Measurements from ENCODE around the gene FHOD3. TPM values are rescaled to one million over a fixed set of nuclear protein-coding genes. Genes with fewer than 3 reads are reported as not detected.

FHOD3 gene
- total and polyA plus RNA-seq, 2 of the 4 experiments (the other 2 are of a cell fraction), result 14.6 to 16.0 TPM

GRCh38 chr18:36601316-36601715 is 303.8 kb downstream of the FHOD3 start:
- no peak for DNase-seq
- H2BK15ac ChIP-seq (ENCODE audit: low read depth, low read length), result no peak overlapping the region
- WGBS, 2 experiments (ENCODE audit: extremely low coverage in 2 of 2, insufficient read length in 1 of 2), result no CpG with 5 or more reads among the region's 1 CpG
- no peak overlapping the region for H3K4me2 ChIP-seq (ENCODE audit: low read depth, low read length)
- no peak for ATAC-seq (ENCODE audit: low read depth)
- no peak overlapping the region for H2BK5ac ChIP-seq (ENCODE audit: low read depth, low read length, poor library complexity, severe bottlenecking)
- no TSS peak for BruUV-seq (replicated peaks)
- H2BK20ac ChIP-seq (ENCODE audit: low read depth, low read length), result no peak overlapping the region
- no peak overlapping the region for H3K23ac ChIP-seq (ENCODE audit: low read depth, low read length)
- no peaks in the 10 kb centered on the region for H4K20me1 ChIP-seq (ENCODE audit: insufficient read depth, low read length)
- no peak overlapping the region for H3K56ac ChIP-seq (ENCODE audit: extremely low read depth, insufficient read depth, low read length)
- no peak overlapping the region for H2AFZ ChIP-seq (replicated peaks; ENCODE audit: low read length, poor library complexity)
- H4K91ac ChIP-seq (ENCODE audit: insufficient read depth, low read depth, low read length), result no peak overlapping the region
- no peak overlapping the region for H2AK5ac ChIP-seq (ENCODE audit: low read depth, low read length)
- no peak overlapping the region for H4K8ac ChIP-seq (ENCODE audit: low read depth in 2 of 2, low read length in 2 of 2)
- H3K36me3 ChIP-seq (ENCODE audit: control insufficient read depth, insufficient read depth, low read length), result no peaks in the 10 kb centered on the region; the same call in 1 of the 2 replicates
- no peak overlapping the region for H4K5ac ChIP-seq (ENCODE audit: low read depth, low read length)
- no peak overlapping the region for H3K9ac ChIP-seq (ENCODE audit: low read depth, low read length)
- H3K27ac ChIP-seq (ENCODE audit: insufficient read depth, low read length), result no peak overlapping the region
- dilution Hi-C loops (cut with HindIII; ENCODE audit: low sequenced_read_pairs, unreplicated experiment) (no loop called here), in situ Hi-C loops (cut with MboI; ENCODE audit: low sequenced_read_pairs) (no loop called here), intact Hi-C loops (cut with micrococcal nuclease) (no loop called here)
- H3K9me3 ChIP-seq (ENCODE audit: control insufficient read depth, insufficient read depth, low read length), result no peaks in the 10 kb centered on the region
- no peaks in the 10 kb centered on the region for H3K79me1 ChIP-seq (ENCODE audit: low read depth in 1 of 2, low read length in 2 of 2)
- no peak overlapping the region for H2AK9ac ChIP-seq (replicated peaks; ENCODE audit: low read depth, low read length, poor library complexity)
- H3K9me1 ChIP-seq (ENCODE audit: insufficient read depth, low read length), result peaks cover 3% of the 10 kb centered on the region; the same call in 1 of the 2 replicates
- ChIA-PET CTCF (no interaction called here), POLR2A (ENCODE audit: unreplicated experiment) (no interaction called here)
- no peak overlapping the region for H2BK120ac ChIP-seq (ENCODE audit: low read depth, low read length)
- H3K18ac ChIP-seq (ENCODE audit: low read depth, low read length), result no peak overlapping the region
- H3K4ac ChIP-seq (ENCODE audit: low read depth, low read length), result no peak overlapping the region
- no peak overlapping the region for H3K14ac ChIP-seq (replicated peaks; ENCODE audit: low read depth, low read length)
- H3K27me3 ChIP-seq (ENCODE audit: control insufficient read depth, insufficient read depth, low read length), result no peaks in the 10 kb centered on the region
- no peak overlapping the region for H3K4me3 ChIP-seq (ENCODE audit: insufficient read depth, low read depth, low read length)
- no peaks in the 10 kb centered on the region for H3K4me1 ChIP-seq (ENCODE audit: control insufficient read depth, insufficient read depth, low read length)
- TF ChIP-seq RCOR1 (IDR thresholded peaks at IDR 0.05; ENCODE audit: insufficient replicate concordance, low read length) (no peak), ELK1 (IDR thresholded peaks at IDR 0.05; ENCODE audit: borderline replicate concordance, low read depth, low read length) (no peak), RFX5 (IDR thresholded peaks at IDR 0.05; ENCODE audit: low read depth, low read length) (no peak), BHLHE40 (IDR thresholded peaks at IDR 0.05; ENCODE audit: low read depth, low read length) (no peak), POLR2A (IDR thresholded peaks at IDR 0.05; ENCODE audit: low read depth, low read length) (no peak), FOS (IDR thresholded peaks at IDR 0.05; ENCODE audit: low read depth, low read length) (no peak), MAFK (IDR thresholded peaks at IDR 0.05; ENCODE audit: low read depth, low read length) (no peak), CTCF (conservative IDR thresholded peaks at IDR 0.05; ENCODE audit: low read depth, low read length) (no peak), MAZ (IDR thresholded peaks at IDR 0.05; ENCODE audit: borderline replicate concordance, low read depth, low read length) (no peak), MXI1 (IDR thresholded peaks at IDR 0.05; ENCODE audit: borderline replicate concordance, low read depth, low read length) (no peak), CHD1 (IDR thresholded peaks at IDR 0.05; ENCODE audit: low read depth, low read length) (no peak), CEBPB (IDR thresholded peaks at IDR 0.05; ENCODE audit: low read depth, low read length) (no peak), NFE2L2 (IDR thresholded peaks at IDR 0.05; ENCODE audit: low read depth, low read length) (no peak), SMC3 (IDR thresholded peaks at IDR 0.05; ENCODE audit: low read depth, low read length) (no peak), RAD21 (IDR thresholded peaks at IDR 0.05; ENCODE audit: low read length) (no peak)
- TF ChIP-seq, protein P1, sequence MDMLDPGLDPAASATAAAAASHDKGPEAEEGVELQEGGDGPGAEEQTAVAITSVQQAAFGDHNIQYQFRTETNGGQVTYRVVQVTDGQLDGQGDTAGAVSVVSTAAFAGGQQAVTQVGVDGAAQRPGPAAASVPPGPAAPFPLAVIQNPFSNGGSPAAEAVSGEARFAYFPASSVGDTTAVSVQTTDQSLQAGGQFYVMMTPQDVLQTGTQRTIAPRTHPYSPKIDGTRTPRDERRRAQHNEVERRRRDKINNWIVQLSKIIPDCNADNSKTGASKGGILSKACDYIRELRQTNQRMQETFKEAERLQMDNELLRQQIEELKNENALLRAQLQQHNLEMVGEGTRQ (IDR thresholded peaks at IDR 0.05; ENCODE audit: low read depth, low read length), result no peak

All from IMR-90 (cell line).